Renal pelvis (tissue), 4 donors: Measurements from ENCODE around the gene IGLL1. TPM values are rescaled to one million over a fixed set of nuclear protein-coding genes. Genes with fewer than 3 reads are reported as not detected.
"Not testable (repeated sequence)": the region's sequence is repeated elsewhere in the genome, so short reads cannot be mapped to it uniquely, and the experiment has no call there.

Source experiments
- DNase-seq: peaks from one replicate; pipeline ENCODE4 v3.0.0-alpha.2; 2013
- polyA plus RNA-seq, 3 donors: library from polyadenylated mRNA; unstranded; fragments of 120-200 nt; gene quantifications; one replicate each; pipeline ENCODE4 v1.2.1, GENCODE V29; 2013; ENCODE audit not compliant: insufficient read length in 3 of 3

IGLL1 gene
- polyA plus RNA-seq, 3 donors, result 0.61 to 1.4 (median 0.62) TPM

DNA sequence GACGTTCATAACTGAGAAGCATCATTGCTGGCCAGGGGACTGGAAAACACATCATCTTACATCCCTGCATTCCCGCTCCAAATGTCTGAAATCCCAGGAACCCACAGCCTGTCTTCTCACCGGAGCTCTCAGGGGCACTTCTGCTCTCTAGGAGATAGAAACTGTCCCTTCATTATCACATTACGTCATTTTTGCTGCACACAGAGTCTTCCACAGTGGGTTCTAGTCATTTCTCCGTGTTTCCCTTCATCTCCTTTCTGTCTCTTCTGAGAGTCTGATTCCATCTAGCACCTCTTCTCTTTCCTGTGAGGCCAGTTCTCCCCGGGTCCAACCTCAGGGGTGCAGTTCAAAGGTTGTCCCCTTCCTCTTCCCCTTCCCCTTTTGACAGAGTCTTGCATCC, 15.8 kb upstream of the IGLL1 start:
- DNase-seq, result not testable (repeated sequence)

- no peak for DNase-seq
These were observed 11.8 kb upstream of the IGLL1 start for GRCh38 chr22:23591846-23592245.

DNA sequence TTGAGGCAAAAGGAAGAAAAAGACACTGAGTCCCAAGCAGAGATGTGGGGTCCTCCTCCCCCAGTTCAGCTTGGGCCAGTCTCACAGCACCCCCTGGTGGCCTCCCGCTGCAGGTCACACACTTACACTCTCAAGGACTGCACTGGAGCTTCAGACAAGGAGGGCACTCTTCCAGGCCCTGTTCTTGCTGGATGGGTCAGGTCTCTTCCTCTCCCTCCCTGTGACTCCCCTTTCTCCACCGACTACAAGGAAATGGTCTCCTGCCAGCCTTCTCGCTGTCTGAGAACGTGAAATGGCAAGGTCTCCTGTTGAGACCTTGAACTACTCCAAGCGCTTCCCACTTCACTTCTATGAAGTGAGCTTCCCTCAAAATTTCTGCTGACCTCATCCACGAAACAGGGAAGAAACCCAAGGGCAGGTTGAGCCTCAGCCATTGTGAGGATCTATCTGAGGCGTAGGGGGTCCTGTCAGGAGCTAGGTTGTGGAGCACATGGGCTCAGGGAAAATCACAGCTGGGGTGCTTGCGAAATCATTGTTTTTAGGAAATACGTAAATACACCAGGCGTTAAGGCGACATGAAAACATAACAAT, 11.2 kb upstream of the IGLL1 start:
- peak; percentile 35 for DNase-seq

DNA sequence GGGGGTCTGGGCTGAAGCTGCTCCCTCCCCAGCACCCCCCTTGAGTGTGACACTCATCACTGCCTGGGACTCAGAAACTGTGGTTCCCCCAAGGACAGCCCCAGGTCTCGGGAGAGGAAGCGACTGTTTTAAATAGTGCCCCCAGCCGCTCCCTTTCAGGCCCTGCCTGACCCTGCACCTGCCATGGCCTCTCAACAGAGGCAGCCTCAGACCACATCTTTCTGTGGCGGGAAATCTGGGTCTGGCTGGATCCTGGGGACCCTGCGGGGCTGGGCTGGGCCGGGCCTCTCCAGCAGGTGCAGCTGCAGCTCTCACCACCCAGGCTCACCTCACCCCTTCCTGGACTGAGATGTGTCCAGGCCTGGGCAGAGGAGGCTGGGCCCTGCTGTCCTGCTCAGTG, 3.7 kb upstream of the IGLL1 start:
- no peak for DNase-seq

DNA sequence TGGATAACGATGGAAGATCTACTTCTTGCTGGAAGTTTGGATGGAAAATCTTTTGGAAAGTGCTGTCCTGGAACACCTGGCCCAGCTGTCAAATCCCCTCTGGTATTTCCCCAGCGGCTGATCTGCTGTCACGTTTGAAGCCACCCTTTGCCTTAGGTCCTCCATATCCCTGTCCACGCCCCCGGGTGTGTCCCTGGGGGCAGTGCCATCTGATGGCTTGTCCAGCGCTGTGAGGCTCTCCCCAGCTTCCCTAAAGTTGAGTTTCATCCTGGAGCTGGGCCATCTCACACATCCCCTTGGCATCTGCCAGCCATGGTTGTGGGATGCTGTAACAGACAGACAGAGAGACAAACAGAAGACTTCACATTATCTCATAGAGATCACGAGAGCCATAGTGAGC, 3.1 kb upstream of the IGLL1 start:
- no peak for DNase-seq

GRCh38 chr22:23581260-23581650, 1.2 kb upstream of the IGLL1 start:
- DNase-seq, result no peak

GRCh38 chr22:23580576-23581259, 628 bp upstream of the IGLL1 start:
- DNase-seq, result no peak

DNA sequence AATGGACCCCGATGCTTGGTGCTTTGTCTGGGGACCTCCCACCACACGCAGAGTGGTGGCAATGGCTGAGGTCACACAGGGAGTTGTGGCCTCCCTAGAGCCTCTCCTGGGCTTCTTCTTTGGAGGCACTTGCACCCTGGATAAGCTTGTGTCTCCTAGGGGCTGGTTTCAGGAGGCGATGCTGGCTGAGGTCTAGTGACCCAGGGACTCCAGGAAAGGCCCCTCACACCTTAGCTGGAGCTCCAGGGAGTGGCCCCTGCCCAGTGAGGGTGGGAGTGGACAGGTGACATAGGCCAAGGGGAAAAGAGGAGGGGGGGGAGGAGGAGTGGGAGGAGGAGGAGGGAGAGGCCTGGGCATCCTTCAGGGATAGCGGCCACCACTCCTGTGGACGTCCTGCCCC, 810 bp downstream of the IGLL1 start:
- no peak for DNase-seq

GRCh38 chr22:23578306-23578705, 1.8 kb downstream of the IGLL1 start:
- DNase-seq, result no peak

DNA sequence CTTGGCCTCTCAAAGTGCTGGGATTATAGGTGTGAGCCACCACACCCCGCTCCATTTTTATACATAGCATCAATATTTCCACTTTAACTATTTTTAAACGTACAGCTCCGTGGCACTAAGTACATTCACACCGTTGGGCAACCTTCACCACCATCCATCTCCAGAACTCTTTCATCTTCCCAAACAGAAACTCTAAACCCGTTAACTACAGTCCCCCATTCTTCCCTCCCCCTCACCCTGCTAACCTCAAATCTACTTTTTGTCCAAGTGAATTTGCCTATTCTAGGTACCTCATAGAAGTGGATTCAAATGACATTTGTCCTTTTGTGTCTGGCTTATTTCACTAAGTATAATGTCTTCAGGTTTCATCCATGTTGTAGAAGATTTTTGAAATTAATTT, 3.4 kb downstream of the IGLL1 start:
- DNase-seq, result no peak

DNA sequence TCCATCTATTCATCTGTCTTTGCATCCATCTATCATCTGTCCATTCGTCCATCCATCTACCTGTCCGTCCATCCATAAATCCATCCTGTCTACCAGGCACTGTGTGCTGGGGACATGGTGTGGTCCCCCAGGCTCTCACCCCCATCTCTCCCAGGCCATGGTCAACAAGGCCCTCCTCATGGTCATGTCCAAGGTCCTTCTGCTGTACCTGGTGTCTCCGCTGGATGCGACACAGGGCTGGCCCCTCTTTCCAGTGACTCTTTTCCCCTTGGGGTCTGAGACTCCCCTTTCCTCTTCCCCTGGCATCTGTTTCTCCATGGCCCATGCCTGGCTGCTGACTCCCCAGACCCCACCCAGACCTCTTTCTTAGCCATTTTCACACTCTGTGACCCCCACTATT, 4.5 kb downstream of the IGLL1 start:
- DNase-seq, result no peak

DNA sequence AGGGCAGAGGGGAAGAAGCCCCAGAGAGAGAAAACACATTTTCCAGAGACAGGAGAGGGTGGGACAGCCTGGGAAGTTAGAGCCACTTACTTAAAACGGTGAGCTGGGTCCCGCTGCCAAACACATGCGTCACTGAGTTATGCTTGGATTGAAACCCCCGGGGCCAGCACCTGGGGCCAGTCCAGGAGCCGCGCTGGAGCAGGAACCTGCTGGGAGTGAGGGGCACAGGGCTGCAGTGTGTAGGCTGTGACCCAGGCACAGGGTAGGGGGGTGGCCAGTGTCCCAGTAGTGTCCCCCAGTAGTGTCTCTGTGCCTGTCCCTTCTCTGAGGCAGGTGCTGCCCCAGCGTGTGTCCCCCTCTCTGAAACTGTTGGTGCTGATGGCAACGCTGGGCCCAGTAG, 5.2 kb downstream of the IGLL1 start:
- no peak for DNase-seq

DNA sequence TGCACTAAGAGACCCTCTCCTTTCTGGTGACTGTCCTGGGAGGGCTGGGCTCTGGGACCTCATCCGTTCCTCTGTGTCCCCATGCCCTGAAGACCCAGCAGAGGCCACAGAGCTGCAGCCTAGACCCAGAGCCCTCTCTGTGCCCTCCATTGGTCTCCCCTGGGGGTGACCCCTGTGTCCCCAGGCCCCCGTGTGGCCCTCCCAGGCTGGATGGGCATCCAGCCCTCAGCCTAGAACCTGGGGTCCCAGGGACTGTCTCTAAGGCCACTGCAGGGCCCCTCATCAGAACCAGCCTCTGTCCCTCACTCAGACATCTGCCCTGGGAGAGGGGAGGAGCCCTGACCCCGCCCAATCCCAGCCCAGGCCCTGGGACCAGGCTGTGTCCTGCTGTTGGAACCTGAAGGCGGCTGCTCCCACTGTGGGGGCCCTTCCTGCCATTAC, 5.7 kb downstream of the IGLL1 start:
- no peak for DNase-seq

DNA sequence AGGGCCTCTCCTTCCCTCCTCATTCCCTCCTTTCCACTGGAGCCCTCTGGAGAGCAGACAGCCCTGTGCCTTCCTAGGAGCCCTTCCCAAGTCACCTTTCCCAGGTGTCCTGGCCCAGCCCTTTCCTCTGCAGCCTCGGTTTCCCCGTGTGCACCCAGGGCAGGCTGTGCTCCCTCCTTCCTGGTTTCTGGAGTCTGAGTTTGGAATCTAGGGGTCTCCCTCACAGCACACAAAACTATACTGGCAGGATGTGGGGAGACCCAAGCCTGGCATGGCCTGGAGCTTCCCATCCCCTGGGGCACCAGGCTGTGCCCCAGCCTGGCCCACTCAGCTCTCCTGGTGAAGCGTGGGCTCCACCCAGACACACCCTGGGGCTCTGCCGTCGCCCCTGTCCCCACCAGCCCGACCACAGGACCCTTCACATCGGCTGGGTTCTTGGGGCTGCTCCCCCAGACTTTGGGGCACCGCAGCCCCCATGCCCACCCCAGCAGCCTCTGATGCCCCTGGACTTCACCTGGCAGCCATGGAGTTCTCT, 6.3 kb downstream of the IGLL1 start:
- DNase-seq, result not testable (repeated sequence)

DNA sequence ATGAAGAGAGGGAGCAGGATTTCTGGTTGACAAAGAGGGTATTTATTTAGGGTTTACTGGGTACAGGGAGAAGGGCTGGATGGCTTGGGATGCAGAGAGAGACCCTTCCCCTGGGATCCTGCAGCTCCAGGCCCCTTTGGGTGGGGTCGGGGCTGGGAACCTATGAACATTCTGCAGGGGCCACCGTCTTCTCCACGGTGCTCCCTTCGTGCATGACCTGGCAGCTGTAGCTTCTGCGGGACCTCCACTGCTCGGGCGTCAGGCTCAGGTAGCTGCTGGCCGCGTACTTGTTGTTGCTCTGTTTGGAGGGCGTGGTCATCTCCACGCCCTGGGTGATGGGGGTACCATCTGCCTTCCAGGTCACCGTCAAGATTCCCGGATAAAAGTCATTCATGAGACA, 7.0 kb downstream of the IGLL1 start:
- DNase-seq, result not testable (repeated sequence)

DNA sequence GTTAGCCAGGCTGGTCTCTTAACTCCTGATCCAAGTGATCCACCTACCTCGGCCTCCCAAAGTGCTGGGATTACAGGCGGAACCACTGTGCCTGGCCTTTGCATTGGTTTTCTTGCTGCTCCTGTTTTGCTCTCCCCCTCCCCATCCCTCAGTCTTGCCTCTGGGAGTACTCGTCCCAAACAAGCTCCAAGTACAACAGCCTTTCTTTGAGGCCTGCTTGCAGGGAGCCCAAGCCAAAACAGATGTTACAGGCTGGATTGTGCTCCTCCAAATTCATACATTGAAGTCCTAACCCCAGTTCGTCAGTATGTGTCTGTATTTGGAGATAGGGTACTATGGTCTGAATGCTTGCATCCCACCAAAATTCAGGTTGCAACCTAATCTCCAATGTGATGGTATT, 8.6 kb downstream of the IGLL1 start:
- DNase-seq, result no peak

DNA sequence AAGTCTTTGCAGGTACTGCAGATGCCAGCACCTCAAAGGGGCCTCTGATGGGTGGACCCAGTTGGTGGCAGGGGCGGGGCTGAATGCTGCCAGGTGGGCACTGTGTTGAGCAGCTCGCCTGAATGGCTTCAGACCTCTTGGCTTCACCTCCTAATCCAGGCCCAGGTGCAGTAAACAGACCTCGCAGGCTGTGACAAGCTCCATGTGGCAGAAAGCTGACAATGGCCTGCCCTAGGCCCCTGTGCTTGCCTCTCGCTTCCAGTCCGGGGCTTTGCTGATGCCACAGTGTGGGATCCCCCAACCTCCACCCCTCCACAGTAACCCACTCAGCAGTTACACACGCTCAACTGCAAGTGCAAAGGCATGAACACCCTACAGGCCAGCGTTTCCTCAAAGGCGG, 9.4 kb downstream of the IGLL1 start:
- no peak for DNase-seq

GRCh38 chr22:23569716-23570115, 10.4 kb downstream of the IGLL1 start:
- DNase-seq, result no peak

GRCh38 chr22:23569291-23569690, 10.8 kb downstream of the IGLL1 start:
- no peak for DNase-seq

DNA sequence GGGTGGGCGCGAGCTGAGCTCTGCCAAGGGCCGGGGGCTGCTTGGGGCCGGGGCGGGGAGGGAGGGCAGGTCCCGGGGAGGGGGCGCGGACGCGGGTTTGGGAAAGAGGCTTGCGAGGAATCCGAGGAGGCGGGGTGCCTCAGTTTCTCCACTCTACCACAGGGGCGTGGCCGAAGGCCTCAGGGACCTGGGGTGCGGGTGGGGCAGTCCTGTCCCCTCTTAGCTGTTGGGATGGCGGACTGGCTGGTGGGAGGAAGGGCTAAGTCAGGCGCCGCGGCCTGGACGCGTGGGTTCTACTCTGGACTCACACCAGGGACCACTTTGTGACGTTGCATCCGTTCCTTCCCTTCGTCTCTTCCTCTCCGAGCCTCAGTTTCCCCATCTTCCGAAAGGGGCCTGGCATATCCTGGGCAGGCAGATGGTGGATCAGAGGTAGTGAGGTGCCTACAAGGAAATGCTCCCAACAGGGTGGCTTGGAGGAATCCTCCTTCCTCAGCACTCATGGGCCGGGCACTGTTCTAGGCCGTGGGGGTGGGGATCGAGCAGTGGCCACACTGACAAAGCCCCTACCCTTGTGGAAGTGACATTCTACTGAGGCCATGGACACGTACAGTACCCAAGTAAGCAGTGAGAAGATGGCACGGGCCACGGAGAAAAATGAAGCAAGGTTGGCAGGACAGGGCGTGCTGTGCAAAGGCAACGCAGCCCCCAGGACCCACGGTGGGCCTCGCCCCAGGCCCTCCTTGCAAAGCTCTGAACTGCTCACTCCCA, 13.2 kb downstream of the IGLL1 start:
- DNase-seq, result no peak

GRCh38 chr22:23565915-23566704, 14.0 kb downstream of the IGLL1 start:
- peak; percentile 65 for DNase-seq

DNA sequence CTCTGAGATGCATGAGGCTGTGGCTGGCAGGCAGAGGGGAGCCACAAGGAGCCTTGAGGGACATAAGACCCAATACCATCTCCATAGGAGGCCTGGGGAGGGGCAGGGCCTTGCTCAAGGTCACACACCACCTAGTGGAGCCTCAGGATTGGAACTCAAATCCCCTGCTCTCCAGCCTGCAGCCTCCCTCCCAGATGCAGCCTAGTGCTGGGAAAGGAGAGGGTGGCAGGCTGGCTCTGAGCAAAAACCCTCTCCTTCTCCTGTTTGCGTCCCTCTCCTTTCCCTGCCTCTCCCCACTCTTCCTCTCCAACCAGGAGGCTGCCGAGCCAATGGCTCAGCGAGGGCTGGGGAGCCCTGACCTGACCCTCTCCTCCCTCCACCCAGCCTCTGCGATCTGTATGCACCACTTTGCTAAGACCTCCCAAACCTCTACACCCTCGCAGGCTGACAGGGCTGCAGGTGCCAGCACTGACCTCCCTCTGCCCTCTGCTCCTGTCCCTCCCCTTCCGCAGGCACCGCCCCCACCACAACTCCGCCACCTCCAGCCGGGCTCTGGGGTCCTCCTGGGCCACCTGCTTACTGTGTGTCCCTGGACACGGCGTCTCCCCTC, 14.7 kb downstream of the IGLL1 start:
- no peak for DNase-seq
